Nephron progenitor cell (in vitro differentiated cells): ENCODE results near the gene DDIT4.
"Not testable (repeated sequence)": the region's sequence is repeated elsewhere in the genome, so short reads cannot be mapped to it uniquely, and the experiment has no call there.

Source experiments
- DNase-seq: peaks from one replicate; pipeline ENCODE4 v3.0.0; 2021
- H3K27ac Mint-ChIP-seq: 2 replicates; pipeline ENCODE4 v1.8.0; 2021; ENCODE audit warnings: mild to moderate bottlenecking, moderate library complexity, mixed read lengths
- H3K27me3 Mint-ChIP-seq: 2 replicates; pipeline ENCODE4 v1.8.0; 2021; ENCODE audit warnings: mild to moderate bottlenecking, low read depth, mixed read lengths; ENCODE audit not compliant: poor library complexity
- H3K36me3 Mint-ChIP-seq: 2 replicates; pipeline ENCODE4 v1.8.0; 2021; ENCODE audit warnings: low read depth, mixed read lengths
- H3K4me1 Mint-ChIP-seq: 2 replicates; pipeline ENCODE4 v1.8.0; 2021; ENCODE audit warnings: mixed read lengths
- H3K4me3 Mint-ChIP-seq: 2 replicates; pipeline ENCODE4 v1.8.0; 2021; ENCODE audit warnings: mild to moderate bottlenecking, moderate library complexity, mixed read lengths
- H3K9me3 Mint-ChIP-seq: 2 replicates; pipeline ENCODE4 v1.8.0; 2021; ENCODE audit warnings: mild to moderate bottlenecking, moderate library complexity, mixed read lengths
- CTCF ChIP-seq: fragments of 200-600 bp; sonication (generic); IDR thresholded peaks from 2 replicates; pipeline ENCODE4 v1.5.0; 2021; ENCODE audit warnings: antibody characterized with exemption

DDIT4 gene

DNA sequence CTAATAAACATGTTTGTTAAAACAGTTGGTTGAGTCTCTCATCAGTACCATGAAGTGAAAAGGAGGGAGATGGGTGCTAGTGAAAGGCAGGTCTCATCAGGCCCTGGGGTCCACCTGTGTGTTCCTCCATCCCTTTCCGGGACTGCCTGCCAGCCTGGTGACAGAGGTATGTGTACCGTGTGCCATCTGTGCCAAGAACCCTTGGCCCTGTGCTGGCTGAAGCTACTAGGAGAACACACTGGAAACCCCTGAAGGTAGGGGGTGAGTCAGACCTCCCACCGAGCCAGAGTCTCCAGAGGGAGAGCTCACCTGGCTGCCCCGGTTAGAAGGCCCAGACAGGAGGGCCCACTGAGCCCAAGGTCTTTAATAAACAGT, 2.3 kb downstream of the DDIT4 start:
- H3K27me3 Mint-ChIP-seq = no peaks in the 10 kb centered on the region
- peak overlapping the region; percentile 71 for H3K27ac Mint-ChIP-seq
- no peaks in the 10 kb centered on the region for H3K9me3 Mint-ChIP-seq
- peaks cover 20% of the 10 kb centered on the region for H3K36me3 Mint-ChIP-seq
- peaks cover 57% of the 10 kb centered on the region for H3K4me1 Mint-ChIP-seq
- DNase-seq = no peak
- TF ChIP-seq CTCF = no peak
- H3K4me3 Mint-ChIP-seq = peak overlapping the region; percentile 94

- Mint-ChIP-seq H3K27ac (peak overlapping the region; percentile 86), H3K4me1 (peaks cover 51% of the 10 kb centered on the region), H3K36me3 (peaks cover 20% of the 10 kb centered on the region), H3K4me3 (peak overlapping the region; percentile 94), H3K27me3 (no peaks in the 10 kb centered on the region), H3K9me3 (no peaks in the 10 kb centered on the region)
- DNase-seq = no peak
- no peak for TF ChIP-seq CTCF
These were observed 3.0 kb downstream of the DDIT4 start for GRCh38 chr10:72276421-72277339.

DNA sequence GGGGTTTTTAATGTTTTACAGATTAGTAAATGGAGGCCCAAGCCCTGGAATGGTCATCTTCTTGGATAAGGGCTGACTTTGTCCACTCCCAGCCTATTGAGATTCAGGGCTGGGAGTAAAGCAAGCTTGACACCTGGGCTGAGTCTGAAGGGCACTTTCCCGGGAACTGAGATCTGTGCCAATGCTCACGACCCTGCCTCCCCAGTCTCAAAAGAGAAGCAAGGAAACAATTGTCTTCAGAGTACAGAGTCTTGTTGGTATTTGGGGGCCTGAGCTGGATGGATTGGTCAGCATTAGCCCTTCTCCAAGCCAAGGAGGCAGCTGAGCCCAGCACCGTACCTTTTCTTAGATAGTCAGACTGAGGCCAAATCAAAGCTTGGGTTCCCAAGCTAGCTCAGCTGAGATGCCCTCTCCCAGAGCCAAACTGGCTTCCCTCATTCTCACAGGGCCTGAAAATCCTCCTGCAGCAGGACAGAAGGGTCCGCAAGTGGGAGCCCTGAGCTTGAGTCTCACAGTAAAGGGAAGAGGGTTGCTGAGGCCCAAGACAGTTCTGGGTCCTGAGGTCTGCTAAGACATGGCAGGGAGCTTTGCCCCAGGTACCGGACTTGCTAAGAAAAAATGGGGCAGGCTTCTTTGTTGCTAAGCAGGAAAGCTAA, 3.7 kb downstream of the DDIT4 start:
- Mint-ChIP-seq H3K4me1 (peaks cover 43% of the 10 kb centered on the region), H3K27ac (peak overlapping the region; percentile 86), H3K9me3 (no peaks in the 10 kb centered on the region), H3K36me3 (peaks cover 20% of the 10 kb centered on the region), H3K27me3 (no peaks in the 10 kb centered on the region), H3K4me3 (peak overlapping the region; percentile 94)
- TF ChIP-seq CTCF = no peak
- no peak for DNase-seq

GRCh38 chr10:72277996-72278667, 4.4 kb downstream of the DDIT4 start:
- no peak for TF ChIP-seq CTCF
- H3K27ac Mint-ChIP-seq = peak overlapping the region; percentile 36
- H3K36me3 Mint-ChIP-seq = peaks cover 20% of the 10 kb centered on the region
- H3K27me3 Mint-ChIP-seq = no peaks in the 10 kb centered on the region
- H3K4me3 Mint-ChIP-seq = peak overlapping the region; percentile 4
- no peaks in the 10 kb centered on the region for H3K9me3 Mint-ChIP-seq
- peaks cover 39% of the 10 kb centered on the region for H3K4me1 Mint-ChIP-seq
- no peak for DNase-seq

DNA sequence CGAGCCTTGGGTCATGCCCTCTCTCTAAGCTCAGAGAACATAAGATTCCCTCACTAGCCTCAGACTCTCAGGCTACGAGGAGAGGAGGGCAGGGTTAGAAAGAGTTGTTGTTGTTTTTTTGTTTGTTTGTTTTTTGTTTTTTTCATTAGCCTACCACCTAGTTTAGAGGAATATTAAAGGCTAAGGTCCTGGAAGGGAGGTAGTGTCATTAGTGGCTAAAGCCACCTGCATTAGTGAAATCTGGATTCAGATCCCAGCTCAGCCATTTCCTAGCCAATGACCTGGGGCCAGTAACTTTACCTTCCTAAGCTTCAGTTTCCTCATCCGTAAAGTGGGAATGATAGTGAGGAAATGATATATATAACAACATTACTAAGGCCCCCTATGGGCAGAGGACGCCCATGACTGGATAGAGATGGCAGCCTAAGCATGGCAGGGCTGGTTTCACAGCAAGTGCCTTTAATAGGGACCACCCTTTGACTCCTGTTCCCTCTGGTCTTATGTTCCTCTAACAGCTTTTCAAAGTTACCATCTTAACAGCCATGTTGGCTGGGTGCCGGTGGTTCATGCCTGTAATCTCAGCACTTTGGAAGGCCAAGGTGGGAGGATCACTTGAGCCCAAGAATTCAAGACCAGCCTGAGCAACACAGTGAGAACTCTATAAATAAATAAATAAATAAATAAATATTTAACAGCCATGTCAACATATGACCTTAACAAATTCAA, 5.1 kb downstream of the DDIT4 start:
- DNase-seq = no peak
- no peak overlapping the region for H3K4me3 Mint-ChIP-seq
- no peak for TF ChIP-seq CTCF
- H3K9me3 Mint-ChIP-seq = no peaks in the 10 kb centered on the region
- peaks cover 39% of the 10 kb centered on the region for H3K4me1 Mint-ChIP-seq
- H3K27ac Mint-ChIP-seq = peak overlapping the region; percentile 36
- no peaks in the 10 kb centered on the region for H3K27me3 Mint-ChIP-seq
- peaks cover 20% of the 10 kb centered on the region for H3K36me3 Mint-ChIP-seq

GRCh38 chr10:72279587-72279986, 5.9 kb downstream of the DDIT4 start:
- not testable (repeated sequence) for H3K9me3 Mint-ChIP-seq, DNase-seq, H3K27me3 Mint-ChIP-seq, H3K4me3 Mint-ChIP-seq, H3K27ac Mint-ChIP-seq
- H3K4me1 Mint-ChIP-seq = peaks cover 39% of the 10 kb centered on the region
- peaks cover 20% of the 10 kb centered on the region for H3K36me3 Mint-ChIP-seq
